Stimulated activated naive CD8-positive, alpha-beta T cell treated with anti-CD3 and anti-CD28 coated beads, Interleukin-15, amount 100 ng/mL, for 72 hours (primary cell): ENCODE measurements around the gene GPR75.

Experiments used
- ATAC-seq: fragments of 150-1000 bp; cut with Tn5 transposase; 2 replicates; pipeline ENCODE4 v1.10.0; 2021; ENCODE audit warnings: mild to moderate bottlenecking, moderate library complexity
- DNase-seq, 2 donors: peaks; one replicate each; pipeline ENCODE4 v3.0.0; 2021 to 2022
- H3K27ac Mint-ChIP-seq, 2 donors: one replicate each; pipeline ENCODE4 v1.8.0; 2022; ENCODE audit warnings: mild to moderate bottlenecking in 2 of 2, mixed read lengths in 2 of 2, moderate library complexity in 2 of 2
- H3K27me3 Mint-ChIP-seq: one replicate; pipeline ENCODE4 v1.8.0; 2022; ENCODE audit warnings: mixed read lengths
- H3K4me1 Mint-ChIP-seq: one replicate; pipeline ENCODE4 v1.8.0; 2022; ENCODE audit warnings: mild to moderate bottlenecking, mixed read lengths
- H3K4me3 Mint-ChIP-seq, 2 donors: one replicate each; pipeline ENCODE4 v1.8.0; 2022; ENCODE audit warnings: mild to moderate bottlenecking in 2 of 2, mixed read lengths in 2 of 2, moderate library complexity in 1 of 2
- H3K9me3 Mint-ChIP-seq, 2 donors: one replicate each; pipeline ENCODE4 v1.8.0; 2022; ENCODE audit warnings: mixed read lengths in 2 of 2

GPR75 gene

DNA sequence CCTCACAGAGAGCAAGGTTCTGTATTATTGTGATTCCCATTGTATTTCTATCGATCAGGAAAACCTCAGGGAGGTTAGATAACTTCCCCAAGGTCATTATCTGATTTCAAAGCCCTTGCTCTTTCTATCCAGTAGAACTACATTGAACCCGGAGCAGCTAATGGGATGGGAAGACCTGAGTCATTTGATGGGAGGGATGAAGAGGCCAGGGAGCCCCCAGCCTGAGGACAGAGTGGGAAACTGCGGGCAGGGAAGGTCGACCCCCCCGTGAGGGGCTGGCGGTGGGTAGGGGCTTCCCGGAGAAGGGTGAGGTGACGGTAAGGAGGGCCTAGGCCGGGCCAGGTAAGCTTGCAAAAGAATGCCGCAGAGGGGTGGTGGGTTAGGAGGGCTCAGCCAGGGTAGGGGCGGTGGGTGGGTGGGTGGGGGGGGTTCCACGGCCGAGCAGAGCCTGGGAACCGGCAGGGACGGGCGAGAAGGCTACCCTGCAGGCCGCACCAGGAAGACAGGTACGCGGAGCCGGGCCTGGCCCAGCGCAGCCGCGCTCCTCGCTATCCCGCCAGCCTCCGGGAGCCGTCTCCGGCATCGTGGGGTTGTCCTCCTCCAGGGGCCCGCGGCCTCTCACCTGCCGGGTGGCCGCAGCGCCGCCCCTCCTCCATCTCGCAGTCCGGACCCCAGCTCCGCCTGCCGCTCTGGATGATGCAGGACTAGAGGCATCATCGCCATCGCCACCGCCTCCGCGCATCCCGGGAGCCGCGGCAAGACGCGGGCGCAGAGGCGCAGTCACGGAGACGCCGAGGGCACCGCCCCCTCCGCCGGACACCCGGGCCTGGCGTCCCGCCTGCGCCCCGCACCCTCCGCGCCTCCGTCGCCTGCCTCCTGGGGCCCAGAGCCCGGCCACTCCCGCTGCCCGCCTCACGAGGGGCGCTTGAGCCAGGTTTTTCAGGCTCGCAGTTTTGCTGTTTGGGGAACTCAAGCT lies at the start of gene GPR75:
Gene GPR75, minus strand, starts transcription at position 762 of the 976 bp plus-strand sequence. CDS start 5,211 bp downstream, outside the sequence.
- Mint-ChIP-seq H3K4me3 (no peak within 1 kb of the TSS), H3K27me3 (no peaks in the 10 kb centered on the region), H3K9me3 (no peaks in the 10 kb centered on the region), H3K27ac (no peak within 1 kb of the TSS), H3K4me1 (peaks cover 15% of the 10 kb centered on the region)
- no peak for DNase-seq
- ATAC-seq, result peak; percentile 70

DNA sequence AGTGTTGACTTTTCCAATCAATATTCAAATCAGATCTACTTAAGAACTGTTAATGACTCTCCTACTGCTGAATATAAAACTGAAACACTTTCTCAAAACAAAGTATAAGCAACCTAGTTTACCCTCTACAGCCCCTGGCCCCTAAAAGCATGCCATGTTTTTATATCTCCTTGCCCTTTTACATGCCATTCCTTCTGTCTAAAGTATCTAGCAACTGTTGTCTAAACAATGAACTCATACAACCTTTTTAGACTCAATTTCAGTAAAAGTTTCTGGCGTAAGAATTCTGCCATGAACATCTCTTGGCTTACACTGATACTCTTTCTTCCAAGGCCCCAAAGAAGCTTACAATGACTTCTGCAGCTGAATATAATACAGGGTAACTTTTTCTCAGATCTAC lies 47.8 kb upstream of the GPR75 start:
- Mint-ChIP-seq H3K4me3 (no peak overlapping the region), H3K4me1 (no peaks in the 10 kb centered on the region), H3K27me3 (no peaks in the 10 kb centered on the region), H3K9me3 (no peaks in the 10 kb centered on the region), H3K27ac (peak overlapping the region in 1 of 2 donors; percentile 11)
- ATAC-seq (no peak), DNase-seq (no peak)

DNA sequence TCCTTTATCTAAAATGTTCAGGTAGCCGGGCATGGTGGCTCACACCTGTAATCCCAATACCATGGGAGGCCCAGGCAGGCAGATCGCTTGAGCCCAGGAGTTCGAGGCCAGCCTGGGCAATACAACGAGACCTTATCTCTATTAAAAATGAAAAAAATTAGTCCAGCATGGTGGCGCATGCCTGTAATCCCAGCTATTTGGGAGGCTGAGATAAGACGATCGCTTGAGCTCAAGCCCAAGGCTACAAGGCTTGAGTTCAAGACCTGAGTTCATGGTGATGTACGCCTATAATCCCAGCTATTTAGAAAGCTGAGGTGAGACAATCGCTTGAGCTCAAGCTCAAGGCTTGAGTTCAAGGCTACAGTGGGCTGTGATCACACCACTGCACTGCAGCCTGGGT lies 45.6 kb upstream of the GPR75 start:
- no peak overlapping the region for H3K27ac Mint-ChIP-seq
- H3K4me3 Mint-ChIP-seq, result no peak overlapping the region
- DNase-seq (no peak), ATAC-seq (no peak)
- H3K4me1 Mint-ChIP-seq, result no peaks in the 10 kb centered on the region
- no peaks in the 10 kb centered on the region for H3K27me3 Mint-ChIP-seq
- H3K9me3 Mint-ChIP-seq, result no peaks in the 10 kb centered on the region

DNA sequence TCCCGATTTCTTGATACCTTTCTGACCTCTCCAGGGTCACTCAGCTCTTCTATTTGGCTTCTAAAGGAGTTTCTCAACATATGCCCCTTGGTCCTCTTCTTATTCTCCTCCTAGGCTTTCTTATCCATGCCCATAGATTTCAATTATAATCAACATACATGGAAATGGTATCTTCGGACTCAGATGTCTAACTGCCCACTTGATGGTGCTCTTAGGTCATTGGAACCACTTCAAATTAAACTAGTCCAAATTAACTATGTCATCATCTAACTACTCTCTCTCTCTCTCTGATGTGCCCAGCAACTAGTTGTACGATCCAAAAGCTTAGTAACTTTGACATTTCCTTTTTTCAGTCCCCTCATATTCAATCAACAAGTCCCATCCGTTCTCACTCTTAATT lies 43.2 kb upstream of the GPR75 start:
- Mint-ChIP-seq H3K27me3 (no peaks in the 10 kb centered on the region), H3K27ac (peak overlapping the region in 1 of 2 donors; percentile 26), H3K9me3 (no peaks in the 10 kb centered on the region), H3K4me1 (no peaks in the 10 kb centered on the region), H3K4me3 (no peak overlapping the region)
- DNase-seq (no peak), ATAC-seq (no peak)

DNA sequence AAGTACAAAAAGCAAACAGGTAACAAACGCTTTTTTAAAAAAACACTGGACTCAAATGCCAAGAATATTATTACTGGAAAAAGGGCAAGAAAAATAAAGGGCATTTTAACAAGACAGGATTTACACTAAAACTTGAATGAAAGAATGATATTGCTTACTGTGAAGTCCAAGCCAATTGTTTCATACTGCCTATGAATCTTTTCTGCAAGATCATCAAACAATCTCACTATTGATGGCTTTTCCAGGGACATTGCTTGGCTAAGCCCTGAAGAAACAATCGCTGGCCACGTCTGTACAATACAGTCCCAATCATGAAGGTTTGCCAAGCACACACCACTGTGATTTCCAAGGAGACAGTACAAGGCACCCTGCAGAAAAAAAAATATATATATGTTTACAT lies 41.4 kb upstream of the GPR75 start:
- ATAC-seq (no peak), DNase-seq (no peak)
- no peaks in the 10 kb centered on the region for H3K27me3 Mint-ChIP-seq
- H3K4me3 Mint-ChIP-seq, result no peak overlapping the region
- H3K27ac Mint-ChIP-seq, result no peak overlapping the region
- no peaks in the 10 kb centered on the region for H3K4me1 Mint-ChIP-seq
- H3K9me3 Mint-ChIP-seq, result no peaks in the 10 kb centered on the region

DNA sequence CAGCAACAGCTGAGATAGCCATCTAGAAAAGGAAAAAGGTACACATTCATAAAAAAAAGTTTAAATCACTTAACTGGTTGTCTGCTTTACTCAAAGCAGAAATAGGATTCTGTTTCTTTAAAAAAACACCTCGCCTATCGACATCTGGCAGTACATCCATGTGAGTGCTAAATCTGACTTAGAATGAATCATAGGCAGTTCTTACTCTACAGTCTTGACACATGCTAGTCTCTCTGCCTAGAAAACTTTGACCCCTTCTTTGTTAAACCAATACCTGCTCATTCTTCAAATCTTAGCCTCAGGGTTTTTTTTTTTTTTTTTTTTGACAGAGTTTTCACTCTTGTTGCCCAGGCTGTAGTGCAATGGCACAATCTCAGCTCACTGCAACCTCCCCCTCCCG lies 37.1 kb upstream of the GPR75 start:
- Mint-ChIP-seq H3K4me1 (no peaks in the 10 kb centered on the region), H3K27ac (no peak overlapping the region), H3K4me3 (no peak overlapping the region), H3K27me3 (no peaks in the 10 kb centered on the region), H3K9me3 (no peaks in the 10 kb centered on the region)
- ATAC-seq (no peak), DNase-seq (no peak)

DNA sequence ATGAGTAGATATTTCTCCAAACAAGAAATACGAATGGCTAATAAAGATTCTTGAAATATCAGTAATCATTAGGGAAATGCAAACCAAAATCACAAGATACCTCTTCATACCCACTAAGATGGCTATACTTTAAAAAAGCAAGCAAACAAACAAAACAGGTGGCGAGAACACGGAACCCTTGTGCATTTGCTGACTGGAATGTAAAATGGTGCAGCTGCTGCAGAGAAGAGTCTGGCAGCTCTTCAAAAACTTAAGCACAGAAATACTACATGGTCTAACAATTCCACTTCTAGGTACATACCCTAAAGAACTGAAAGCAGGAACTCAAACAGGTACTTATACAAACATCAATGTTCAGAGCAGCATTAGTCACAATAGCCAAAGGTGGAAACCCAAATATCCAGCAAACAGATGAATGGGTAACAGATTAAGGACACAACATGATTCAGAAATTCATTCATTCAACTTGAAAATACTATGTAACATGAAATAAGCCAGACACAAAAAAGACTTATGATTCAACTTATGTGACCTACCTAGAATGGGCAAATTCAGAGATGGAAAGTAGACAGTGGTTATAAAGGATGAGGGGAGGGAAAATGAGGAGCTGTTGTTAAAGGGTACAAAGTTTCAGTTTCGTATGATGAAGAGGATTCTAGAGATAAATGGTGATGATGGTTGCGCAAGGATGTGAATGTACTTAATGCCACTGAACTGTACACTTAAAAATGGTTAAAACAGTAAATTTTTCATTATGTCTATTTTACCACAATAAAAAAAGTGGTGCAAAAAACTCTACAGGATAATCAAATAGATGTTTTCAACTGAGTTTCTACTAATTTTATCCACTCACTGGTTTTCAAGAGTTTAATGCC lies 26.9 kb upstream of the GPR75 start:
- peak; percentile 87 for ATAC-seq
- DNase-seq, result no peak
- Mint-ChIP-seq H3K27me3 (no peaks in the 10 kb centered on the region), H3K4me3 (peak overlapping the region in 1 of 2 donors; percentile 16), H3K27ac (peak overlapping the region; percentile 67 to 68), H3K4me1 (peaks cover 32% of the 10 kb centered on the region), H3K9me3 (no peaks in the 10 kb centered on the region)

DNA sequence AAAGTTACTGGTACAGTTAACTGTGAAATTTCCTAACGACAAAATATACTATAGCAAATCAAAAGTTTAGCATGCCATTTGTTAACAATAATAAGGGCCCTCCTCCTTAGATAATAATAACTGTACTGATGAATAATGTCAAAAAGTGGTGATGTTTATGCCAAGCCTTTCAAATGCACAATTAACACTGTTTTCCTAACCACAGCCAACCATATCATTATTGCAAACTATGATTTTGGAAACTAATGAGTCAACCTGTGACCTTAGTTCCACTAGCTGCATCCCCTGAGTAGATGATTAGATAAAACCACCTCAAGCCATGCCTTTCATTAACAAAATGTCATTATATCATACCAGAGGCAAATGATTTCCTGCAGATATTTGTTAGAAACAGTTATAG lies 25.1 kb upstream of the GPR75 start:
- Mint-ChIP-seq H3K4me1 (peaks cover 32% of the 10 kb centered on the region), H3K9me3 (no peaks in the 10 kb centered on the region), H3K27ac (peak overlapping the region in 1 of 2 donors; percentile 63), H3K27me3 (no peaks in the 10 kb centered on the region), H3K4me3 (no peak overlapping the region)
- DNase-seq, result no peak
- ATAC-seq, result peak; percentile 81

DNA sequence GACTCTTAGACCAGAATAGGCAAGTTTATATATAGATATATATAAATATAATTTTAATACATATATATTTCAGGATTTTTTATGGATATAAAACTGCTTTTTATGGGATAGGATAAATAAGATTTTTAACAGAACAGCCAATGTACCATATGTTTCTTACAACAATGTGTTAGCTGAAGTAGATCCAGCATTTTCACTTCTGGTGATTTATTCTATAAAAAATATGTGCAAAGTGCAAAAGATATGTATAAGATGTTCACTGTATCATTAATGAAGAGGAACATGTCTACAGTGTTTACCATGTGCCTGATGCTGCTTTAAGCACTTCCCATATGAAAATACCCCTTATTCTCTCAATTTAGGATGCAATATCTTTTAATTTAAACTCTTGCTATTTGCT lies 22.2 kb upstream of the GPR75 start:
- Mint-ChIP-seq H3K27ac (no peak overlapping the region), H3K4me1 (peaks cover 24% of the 10 kb centered on the region), H3K27me3 (no peaks in the 10 kb centered on the region), H3K4me3 (no peak overlapping the region), H3K9me3 (no peaks in the 10 kb centered on the region)
- ATAC-seq (no peak), DNase-seq (no peak)

DNA sequence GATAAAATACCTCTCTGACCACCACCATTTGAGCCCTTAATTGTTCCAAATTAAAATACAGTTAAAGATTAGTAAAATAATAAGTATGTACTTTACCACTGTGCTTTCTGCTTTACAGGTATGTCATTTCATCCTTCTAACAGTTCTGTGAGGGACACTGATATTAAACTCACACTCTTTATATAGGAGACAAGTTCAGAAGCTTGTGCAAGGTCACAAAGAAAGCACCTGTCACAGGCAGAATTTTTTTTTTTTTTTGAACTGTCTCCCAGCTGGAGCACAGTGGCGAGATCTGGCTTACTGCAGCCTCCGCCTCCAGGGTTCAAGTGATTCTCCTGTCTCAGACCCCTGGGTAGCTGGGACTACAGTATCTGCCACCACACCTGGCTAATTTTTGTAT lies 21.6 kb upstream of the GPR75 start:
- DNase-seq (no peak), ATAC-seq (no peak)
- H3K9me3 Mint-ChIP-seq, result no peaks in the 10 kb centered on the region
- H3K4me1 Mint-ChIP-seq, result peaks cover 17% of the 10 kb centered on the region
- H3K27ac Mint-ChIP-seq, result no peak overlapping the region
- H3K4me3 Mint-ChIP-seq, result no peak overlapping the region
- H3K27me3 Mint-ChIP-seq, result no peaks in the 10 kb centered on the region

DNA sequence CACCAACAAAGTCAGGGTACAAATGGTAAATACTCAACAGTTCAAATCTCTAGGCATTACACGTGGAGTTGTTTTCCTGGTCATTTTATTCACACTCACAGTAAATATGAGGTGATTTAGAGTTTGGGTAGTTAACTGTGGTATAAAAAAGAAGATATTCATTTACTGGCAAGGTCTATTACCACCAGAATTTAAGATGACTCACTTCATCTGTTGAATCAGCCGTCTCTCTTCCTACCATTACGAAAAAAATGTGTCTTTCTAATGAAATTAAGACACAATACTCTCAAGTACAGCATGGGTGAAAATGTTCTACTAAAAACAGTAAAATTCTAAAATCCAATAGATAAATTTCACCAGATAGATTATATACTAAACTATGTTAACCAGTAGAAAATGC lies 21.0 kb upstream of the GPR75 start:
- H3K27ac Mint-ChIP-seq, result no peak overlapping the region
- H3K9me3 Mint-ChIP-seq, result no peaks in the 10 kb centered on the region
- no peak overlapping the region for H3K4me3 Mint-ChIP-seq
- H3K4me1 Mint-ChIP-seq, result peaks cover 11% of the 10 kb centered on the region
- H3K27me3 Mint-ChIP-seq, result no peaks in the 10 kb centered on the region
- ATAC-seq, result no peak
- no peak for DNase-seq

DNA sequence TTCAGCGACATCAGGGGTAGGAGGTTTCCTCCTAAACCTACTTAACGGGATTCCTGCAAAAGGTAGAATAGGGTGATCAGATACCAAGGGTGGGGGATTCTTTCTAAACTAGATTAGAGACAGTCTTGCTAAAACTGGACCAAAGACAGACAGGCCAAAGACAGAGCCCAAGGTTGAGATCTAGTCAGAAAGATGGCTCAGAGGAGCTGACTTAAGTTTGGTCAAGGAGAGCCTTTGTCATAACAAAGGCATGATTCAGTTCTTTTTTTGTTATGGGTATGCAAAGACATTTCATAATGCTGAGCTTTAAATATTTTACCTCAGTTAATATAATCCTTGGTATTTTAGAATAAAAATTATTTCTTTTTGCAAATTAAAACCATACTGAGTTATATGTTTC lies 17.8 kb upstream of the GPR75 start:
- DNase-seq (no peak), ATAC-seq (no peak)
- Mint-ChIP-seq H3K4me3 (no peak overlapping the region), H3K4me1 (no peaks in the 10 kb centered on the region), H3K27ac (peak overlapping the region in 1 of 2 donors; percentile 19), H3K9me3 (no peaks in the 10 kb centered on the region), H3K27me3 (no peaks in the 10 kb centered on the region)

DNA sequence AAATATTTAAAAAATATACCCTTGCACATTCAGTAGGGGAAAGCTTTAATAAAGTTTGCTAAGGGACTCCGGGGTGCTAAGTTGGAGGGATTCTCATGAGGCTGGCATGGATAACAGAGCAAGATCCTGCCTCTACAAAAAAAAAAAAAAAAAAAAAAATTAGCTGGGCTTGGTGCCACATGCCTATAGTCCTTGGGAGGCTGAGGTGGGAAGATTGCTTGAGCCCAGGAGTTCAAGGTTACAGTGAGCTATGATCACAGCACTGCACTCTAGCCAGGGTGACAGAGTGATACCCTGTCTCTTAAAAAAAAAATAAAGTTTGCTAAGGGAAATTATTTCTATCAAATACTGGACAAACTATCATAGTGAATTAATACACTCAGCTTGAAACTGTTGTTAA lies 17.3 kb upstream of the GPR75 start:
- H3K9me3 Mint-ChIP-seq, result no peaks in the 10 kb centered on the region
- no peak overlapping the region for H3K4me3 Mint-ChIP-seq
- H3K4me1 Mint-ChIP-seq, result no peaks in the 10 kb centered on the region
- peak overlapping the region in 1 of 2 donors; percentile 19 for H3K27ac Mint-ChIP-seq
- DNase-seq, result no peak
- no peaks in the 10 kb centered on the region for H3K27me3 Mint-ChIP-seq
- no peak for ATAC-seq

DNA sequence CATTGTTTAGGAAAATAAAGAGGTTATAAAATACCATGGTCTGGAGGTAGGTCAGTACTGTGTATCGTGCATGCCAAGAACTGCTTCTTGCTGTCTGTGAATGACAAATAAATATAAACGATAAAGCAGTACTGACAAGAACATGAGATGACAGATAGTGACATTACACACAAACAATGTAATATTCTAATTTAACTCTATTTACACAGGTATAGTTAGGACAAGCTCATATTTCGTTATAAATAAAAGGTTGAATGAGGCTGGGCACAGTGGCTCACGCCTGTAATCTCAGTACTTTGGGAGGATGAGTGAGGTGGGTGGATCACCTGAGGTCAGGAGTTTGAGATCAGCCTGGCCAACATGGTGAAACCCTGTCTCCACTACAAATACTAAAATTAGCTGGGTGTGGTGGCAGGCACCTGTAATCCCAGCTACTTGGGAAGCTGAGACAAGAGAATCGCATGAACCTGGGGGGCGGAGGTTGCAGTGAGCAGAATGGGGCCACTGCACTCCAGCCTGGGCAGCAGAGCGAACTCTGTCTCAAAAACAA lies 14.7 kb upstream of the GPR75 start:
- Mint-ChIP-seq H3K4me3 (no peak overlapping the region), H3K27me3 (no peaks in the 10 kb centered on the region), H3K27ac (peak overlapping the region in 1 of 2 donors; percentile 68), H3K9me3 (no peaks in the 10 kb centered on the region), H3K4me1 (no peaks in the 10 kb centered on the region)
- ATAC-seq, result no peak
- no peak for DNase-seq

DNA sequence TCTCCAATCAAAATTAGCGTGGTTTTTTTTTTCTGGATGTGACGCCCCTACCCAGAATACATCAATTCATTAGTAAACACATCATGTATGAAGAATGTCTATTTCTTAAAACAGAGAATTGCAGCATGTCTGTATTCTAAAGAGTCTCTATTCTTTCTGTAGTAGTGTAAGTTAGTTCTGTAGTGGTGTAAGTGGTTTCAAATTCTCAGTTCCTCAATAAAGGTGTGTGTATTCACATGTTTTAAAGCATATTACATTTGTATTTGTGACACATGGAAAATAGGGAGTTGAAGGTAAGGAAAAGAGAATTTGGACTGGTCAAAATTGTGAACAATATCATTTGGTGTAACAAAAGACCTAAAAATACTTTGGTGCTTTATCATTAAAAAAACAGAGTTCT lies 8.0 kb upstream of the GPR75 start:
- Mint-ChIP-seq H3K4me1 (peaks cover 3% of the 10 kb centered on the region), H3K27me3 (no peaks in the 10 kb centered on the region), H3K4me3 (no peak overlapping the region), H3K9me3 (no peaks in the 10 kb centered on the region), H3K27ac (no peak overlapping the region)
- DNase-seq (no peak), ATAC-seq (no peak)

DNA sequence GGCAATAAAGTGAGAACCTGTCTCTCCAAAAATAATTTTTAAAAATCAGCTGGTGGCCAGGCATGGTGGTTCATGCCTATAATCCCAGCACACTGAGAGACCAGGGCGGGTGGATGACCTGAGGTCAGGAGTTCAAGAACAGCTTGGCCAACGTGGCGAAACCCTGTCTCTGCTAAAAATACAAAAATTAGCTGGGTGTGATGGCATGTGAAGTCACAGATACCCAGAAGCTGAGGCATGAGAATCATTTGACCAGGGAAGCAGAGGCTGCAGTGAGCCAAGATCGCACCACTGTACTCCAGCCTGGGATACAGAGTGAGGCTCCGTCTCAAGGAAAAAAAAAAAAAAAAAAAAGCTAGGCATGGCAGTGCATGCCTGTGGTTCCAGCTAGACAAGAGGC lies 7.4 kb upstream of the GPR75 start:
- Mint-ChIP-seq H3K4me3 (no peak overlapping the region), H3K27ac (no peak overlapping the region), H3K27me3 (no peaks in the 10 kb centered on the region), H3K4me1 (peaks cover 8% of the 10 kb centered on the region), H3K9me3 (no peaks in the 10 kb centered on the region)
- no peak for DNase-seq
- no peak for ATAC-seq
